ENCODE results near the gene KIF16B.

KIF16B gene

DNA sequence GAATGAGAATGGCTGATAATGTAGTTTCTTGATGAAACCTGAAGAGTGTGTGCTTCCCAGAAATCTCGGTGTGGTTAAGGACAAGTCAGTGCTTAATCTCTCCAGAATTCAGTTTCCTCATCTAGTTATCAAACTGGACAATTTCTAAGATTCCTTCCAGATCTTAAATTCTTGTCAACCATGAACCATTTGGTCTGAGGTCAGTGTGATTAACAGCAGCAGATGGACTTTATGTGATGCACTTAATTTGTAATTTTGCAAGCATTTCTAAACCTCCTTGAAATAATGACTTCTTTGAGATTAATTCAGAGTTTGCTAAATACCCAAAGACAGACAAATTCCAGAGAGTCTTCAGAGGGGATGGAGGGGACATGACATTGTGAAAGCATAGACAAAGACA, 160.3 kb downstream of the KIF16B start:
- H3K4me1 ChIP-seq (ENCODE audit: control insufficient read depth, insufficient read depth, low read length) = no peaks in the 10 kb centered on the region
- H3K4me3 ChIP-seq (ENCODE audit: low read depth, low read length) = no peak overlapping the region
- no peaks in the 10 kb centered on the region for H3K9me3 ChIP-seq (ENCODE audit: control insufficient read depth, insufficient read depth, low read depth, low read length)
- no peak overlapping the region for H3K27ac ChIP-seq (ENCODE audit: extremely low read depth, low read depth, low read length)
- TF ChIP-seq, protein P1, sequence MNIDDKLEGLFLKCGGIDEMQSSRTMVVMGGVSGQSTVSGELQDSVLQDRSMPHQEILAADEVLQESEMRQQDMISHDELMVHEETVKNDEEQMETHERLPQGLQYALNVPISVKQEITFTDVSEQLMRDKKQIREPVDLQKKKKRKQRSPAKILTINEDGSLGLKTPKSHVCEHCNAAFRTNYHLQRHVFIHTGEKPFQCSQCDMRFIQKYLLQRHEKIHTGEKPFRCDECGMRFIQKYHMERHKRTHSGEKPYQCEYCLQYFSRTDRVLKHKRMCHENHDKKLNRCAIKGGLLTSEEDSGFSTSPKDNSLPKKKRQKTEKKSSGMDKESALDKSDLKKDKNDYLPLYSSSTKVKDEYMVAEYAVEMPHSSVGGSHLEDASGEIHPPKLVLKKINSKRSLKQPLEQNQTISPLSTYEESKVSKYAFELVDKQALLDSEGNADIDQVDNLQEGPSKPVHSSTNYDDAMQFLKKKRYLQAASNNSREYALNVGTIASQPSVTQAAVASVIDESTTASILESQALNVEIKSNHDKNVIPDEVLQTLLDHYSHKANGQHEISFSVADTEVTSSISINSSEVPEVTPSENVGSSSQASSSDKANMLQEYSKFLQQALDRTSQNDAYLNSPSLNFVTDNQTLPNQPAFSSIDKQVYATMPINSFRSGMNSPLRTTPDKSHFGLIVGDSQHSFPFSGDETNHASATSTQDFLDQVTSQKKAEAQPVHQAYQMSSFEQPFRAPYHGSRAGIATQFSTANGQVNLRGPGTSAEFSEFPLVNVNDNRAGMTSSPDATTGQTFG (tag by site-specific recombination; IDR thresholded peaks at IDR 0.05; ENCODE audit: borderline replicate concordance) = no peak
- no peak for TF ChIP-seq YY2 (tag by site-specific recombination; IDR thresholded peaks at IDR 0.05)
- POLR2A ChIA-PET = no interaction called here
- CTCF ChIA-PET = no interaction called here
- H3K36me3 ChIP-seq (ENCODE audit: control insufficient read depth in 2 of 2, insufficient read depth in 1 of 2, low read length in 2 of 2) = peaks cover 0 to 3% of the 10 kb centered on the region in 2 experiments; a peak in 1 of 3 replicates

DNA sequence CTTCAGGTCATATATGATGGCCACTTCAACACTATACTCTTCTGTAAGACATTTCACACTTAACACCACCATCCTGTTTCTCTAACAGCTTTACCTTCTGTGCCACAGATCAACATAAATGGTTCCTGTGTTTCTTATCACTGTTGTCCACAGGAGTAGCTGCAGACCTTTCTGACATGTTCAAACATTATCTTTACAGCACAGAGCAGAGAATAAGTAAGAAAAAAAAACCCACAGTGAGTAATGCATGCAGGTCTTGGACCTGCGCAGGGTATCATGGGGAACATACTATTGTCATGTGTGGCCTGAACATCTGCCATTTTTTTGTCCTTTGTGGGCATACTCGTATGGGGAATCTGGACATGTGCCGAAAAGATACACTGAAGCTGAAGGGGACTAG, 161.9 kb downstream of the KIF16B start:
- Histone ChIP-seq H3K9me3 (ENCODE audit: control insufficient read depth, insufficient read depth, low read depth, low read length) (no peaks in the 10 kb centered on the region), H3K27ac (ENCODE audit: extremely low read depth, low read depth, low read length) (no peak overlapping the region), H3K36me3 (ENCODE audit: control insufficient read depth in 2 of 2, insufficient read depth in 1 of 2, low read length in 2 of 2) (peaks cover 0 to 7% of the 10 kb centered on the region in 2 experiments; a peak in 1 of 3 replicates), H3K4me3 (ENCODE audit: low read depth, low read length) (no peak overlapping the region), H3K4me1 (ENCODE audit: control insufficient read depth, insufficient read depth, low read length) (no peaks in the 10 kb centered on the region)
- no peak for TF ChIP-seq ZNF558 (tag by site-specific recombination; IDR thresholded peaks at IDR 0.05)
- TF ChIP-seq, protein P2, sequence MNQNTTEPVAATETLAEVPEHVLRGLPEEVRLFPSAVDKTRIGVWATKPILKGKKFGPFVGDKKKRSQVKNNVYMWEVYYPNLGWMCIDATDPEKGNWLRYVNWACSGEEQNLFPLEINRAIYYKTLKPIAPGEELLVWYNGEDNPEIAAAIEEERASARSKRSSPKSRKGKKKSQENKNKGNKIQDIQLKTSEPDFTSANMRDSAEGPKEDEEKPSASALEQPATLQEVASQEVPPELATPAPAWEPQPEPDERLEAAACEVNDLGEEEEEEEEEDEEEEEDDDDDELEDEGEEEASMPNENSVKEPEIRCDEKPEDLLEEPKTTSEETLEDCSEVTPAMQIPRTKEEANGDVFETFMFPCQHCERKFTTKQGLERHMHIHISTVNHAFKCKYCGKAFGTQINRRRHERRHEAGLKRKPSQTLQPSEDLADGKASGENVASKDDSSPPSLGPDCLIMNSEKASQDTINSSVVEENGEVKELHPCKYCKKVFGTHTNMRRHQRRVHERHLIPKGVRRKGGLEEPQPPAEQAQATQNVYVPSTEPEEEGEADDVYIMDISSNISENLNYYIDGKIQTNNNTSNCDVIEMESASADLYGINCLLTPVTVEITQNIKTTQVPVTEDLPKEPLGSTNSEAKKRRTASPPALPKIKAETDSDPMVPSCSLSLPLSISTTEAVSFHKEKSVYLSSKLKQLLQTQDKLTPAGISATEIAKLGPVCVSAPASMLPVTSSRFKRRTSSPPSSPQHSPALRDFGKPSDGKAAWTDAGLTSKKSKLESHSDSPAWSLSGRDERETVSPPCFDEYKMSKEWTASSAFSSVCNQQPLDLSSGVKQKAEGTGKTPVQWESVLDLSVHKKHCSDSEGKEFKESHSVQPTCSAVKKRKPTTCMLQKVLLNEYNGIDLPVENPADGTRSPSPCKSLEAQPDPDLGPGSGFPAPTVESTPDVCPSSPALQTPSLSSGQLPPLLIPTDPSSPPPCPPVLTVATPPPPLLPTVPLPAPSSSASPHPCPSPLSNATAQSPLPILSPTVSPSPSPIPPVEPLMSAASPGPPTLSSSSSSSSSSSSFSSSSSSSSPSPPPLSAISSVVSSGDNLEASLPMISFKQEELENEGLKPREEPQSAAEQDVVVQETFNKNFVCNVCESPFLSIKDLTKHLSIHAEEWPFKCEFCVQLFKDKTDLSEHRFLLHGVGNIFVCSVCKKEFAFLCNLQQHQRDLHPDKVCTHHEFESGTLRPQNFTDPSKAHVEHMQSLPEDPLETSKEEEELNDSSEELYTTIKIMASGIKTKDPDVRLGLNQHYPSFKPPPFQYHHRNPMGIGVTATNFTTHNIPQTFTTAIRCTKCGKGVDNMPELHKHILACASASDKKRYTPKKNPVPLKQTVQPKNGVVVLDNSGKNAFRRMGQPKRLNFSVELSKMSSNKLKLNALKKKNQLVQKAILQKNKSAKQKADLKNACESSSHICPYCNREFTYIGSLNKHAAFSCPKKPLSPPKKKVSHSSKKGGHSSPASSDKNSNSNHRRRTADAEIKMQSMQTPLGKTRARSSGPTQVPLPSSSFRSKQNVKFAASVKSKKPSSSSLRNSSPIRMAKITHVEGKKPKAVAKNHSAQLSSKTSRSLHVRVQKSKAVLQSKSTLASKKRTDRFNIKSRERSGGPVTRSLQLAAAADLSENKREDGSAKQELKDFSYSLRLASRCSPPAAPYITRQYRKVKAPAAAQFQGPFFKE (tag by site-specific recombination; IDR thresholded peaks at IDR 0.05; ENCODE audit: borderline replicate concordance) = no peak
- TF ChIP-seq RBAK (tag by site-specific recombination; IDR thresholded peaks at IDR 0.05) = no peak
- TF ChIP-seq ZBTB17 (tag by site-specific recombination; IDR thresholded peaks at IDR 0.05) = no peak
- TF ChIP-seq, protein P3, sequence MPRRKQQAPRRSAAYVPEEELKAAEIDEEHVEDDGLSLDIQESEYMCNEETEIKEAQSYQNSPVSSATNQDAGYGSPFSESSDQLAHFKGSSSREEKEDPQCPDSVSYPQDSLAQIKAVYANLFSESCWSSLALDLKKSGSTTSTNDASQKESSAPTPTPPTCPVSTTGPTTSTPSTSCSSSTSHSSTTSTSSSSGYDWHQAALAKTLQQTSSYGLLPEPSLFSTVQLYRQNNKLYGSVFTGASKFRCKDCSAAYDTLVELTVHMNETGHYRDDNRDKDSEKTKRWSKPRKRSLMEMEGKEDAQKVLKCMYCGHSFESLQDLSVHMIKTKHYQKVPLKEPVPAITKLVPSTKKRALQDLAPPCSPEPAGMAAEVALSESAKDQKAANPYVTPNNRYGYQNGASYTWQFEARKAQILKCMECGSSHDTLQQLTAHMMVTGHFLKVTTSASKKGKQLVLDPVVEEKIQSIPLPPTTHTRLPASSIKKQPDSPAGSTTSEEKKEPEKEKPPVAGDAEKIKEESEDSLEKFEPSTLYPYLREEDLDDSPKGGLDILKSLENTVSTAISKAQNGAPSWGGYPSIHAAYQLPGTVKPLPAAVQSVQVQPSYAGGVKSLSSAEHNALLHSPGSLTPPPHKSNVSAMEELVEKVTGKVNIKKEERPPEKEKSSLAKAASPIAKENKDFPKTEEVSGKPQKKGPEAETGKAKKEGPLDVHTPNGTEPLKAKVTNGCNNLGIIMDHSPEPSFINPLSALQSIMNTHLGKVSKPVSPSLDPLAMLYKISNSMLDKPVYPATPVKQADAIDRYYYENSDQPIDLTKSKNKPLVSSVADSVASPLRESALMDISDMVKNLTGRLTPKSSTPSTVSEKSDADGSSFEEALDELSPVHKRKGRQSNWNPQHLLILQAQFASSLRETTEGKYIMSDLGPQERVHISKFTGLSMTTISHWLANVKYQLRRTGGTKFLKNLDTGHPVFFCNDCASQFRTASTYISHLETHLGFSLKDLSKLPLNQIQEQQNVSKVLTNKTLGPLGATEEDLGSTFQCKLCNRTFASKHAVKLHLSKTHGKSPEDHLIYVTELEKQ (tag by site-specific recombination; IDR thresholded peaks at IDR 0.05; ENCODE audit: borderline replicate concordance) = no peak
- ChIA-PET POLR2A (no interaction called here), CTCF (no interaction called here)

DNA sequence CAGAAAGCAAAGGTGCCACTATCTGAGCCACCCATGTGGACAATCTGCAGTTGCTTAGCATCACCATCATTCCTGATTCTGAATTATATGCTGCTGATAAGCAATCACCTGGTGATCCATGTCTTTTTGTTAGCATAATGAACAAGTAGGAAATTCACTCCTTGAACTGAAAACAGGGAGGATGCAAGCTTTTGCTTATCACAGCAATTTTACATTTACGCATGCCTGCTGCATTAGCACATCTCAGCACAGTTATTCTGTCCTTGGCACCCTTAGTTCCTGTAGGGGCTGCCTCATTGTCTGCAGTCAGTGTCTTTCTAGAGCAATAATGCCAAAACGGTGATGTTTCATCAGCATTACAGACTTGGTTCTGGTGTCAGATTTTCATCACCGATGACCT, 162.6 kb downstream of the KIF16B start:
- POLR2A ChIA-PET = no interaction called here
- no peak overlapping the region for H3K27ac ChIP-seq (ENCODE audit: extremely low read depth, low read depth, low read length)
- no peak overlapping the region for H3K4me3 ChIP-seq (ENCODE audit: low read depth, low read length)
- H3K4me1 ChIP-seq (ENCODE audit: control insufficient read depth, insufficient read depth, low read length) = no peaks in the 10 kb centered on the region
- no peaks in the 10 kb centered on the region for H3K9me3 ChIP-seq (ENCODE audit: control insufficient read depth, insufficient read depth, low read depth, low read length)
- H3K36me3 ChIP-seq (ENCODE audit: control insufficient read depth in 2 of 2, insufficient read depth in 1 of 2, low read length in 2 of 2) = peaks cover 0 to 14% of the 10 kb centered on the region in 2 experiments; a peak in 1 of 3 replicates
- CTCF ChIA-PET = no interaction called here
- TF ChIP-seq, protein P4, sequence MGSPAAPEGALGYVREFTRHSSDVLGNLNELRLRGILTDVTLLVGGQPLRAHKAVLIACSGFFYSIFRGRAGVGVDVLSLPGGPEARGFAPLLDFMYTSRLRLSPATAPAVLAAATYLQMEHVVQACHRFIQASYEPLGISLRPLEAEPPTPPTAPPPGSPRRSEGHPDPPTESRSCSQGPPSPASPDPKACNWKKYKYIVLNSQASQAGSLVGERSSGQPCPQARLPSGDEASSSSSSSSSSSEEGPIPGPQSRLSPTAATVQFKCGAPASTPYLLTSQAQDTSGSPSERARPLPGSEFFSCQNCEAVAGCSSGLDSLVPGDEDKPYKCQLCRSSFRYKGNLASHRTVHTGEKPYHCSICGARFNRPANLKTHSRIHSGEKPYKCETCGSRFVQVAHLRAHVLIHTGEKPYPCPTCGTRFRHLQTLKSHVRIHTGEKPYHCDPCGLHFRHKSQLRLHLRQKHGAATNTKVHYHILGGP (tag by site-specific recombination; IDR thresholded peaks at IDR 0.05) = no peak
- TF ChIP-seq, protein P5, sequence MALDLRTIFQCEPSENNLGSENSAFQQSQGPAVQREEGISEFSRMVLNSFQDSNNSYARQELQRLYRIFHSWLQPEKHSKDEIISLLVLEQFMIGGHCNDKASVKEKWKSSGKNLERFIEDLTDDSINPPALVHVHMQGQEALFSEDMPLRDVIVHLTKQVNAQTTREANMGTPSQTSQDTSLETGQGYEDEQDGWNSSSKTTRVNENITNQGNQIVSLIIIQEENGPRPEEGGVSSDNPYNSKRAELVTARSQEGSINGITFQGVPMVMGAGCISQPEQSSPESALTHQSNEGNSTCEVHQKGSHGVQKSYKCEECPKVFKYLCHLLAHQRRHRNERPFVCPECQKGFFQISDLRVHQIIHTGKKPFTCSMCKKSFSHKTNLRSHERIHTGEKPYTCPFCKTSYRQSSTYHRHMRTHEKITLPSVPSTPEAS (tag by site-specific recombination; IDR thresholded peaks at IDR 0.05) = no peak
- TF ChIP-seq ZNF121 (tag by site-specific recombination; IDR thresholded peaks at IDR 0.05) (no peak), ZNF2 (tag by site-specific recombination; IDR thresholded peaks at IDR 0.05) (no peak), ZNF707 (tag by site-specific recombination; IDR thresholded peaks at IDR 0.05) (no peak)
- TF ChIP-seq, protein P6, sequence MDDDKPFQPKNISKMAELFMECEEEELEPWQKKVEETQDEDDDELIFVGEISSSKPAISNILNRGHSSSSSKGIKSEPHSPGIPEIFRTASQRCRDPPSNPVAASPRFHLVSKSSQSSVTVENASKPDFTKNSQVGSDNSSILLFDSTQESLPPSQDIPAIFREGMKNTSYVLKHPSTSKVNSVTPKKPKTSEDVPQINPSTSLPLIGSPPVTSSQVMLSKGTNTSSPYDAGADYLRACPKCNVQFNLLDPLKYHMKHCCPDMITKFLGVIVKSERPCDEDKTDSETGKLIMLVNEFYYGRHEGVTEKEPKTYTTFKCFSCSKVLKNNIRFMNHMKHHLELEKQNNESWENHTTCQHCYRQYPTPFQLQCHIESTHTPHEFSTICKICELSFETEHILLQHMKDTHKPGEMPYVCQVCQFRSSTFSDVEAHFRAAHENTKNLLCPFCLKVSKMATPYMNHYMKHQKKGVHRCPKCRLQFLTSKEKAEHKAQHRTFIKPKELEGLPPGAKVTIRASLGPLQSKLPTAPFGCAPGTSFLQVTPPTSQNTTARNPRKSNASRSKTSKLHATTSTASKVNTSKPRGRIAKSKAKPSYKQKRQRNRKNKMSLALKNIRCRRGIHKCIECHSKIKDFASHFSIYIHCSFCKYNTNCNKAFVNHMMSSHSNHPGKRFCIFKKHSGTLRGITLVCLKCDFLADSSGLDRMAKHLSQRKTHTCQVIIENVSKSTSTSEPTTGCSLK (tag by site-specific recombination; IDR thresholded peaks at IDR 0.05) = no peak

All from HEK293 (cell line).